BJ (cell line): ENCODE results near the gene STX7. TPM values are rescaled to one million over a fixed set of nuclear protein-coding genes. Genes with fewer than 3 reads are reported as not detected.

Experiments
- CTCF ChIA-PET: fragments of 350-600 bp; formaldehyde crosslinking; extraction: SDS; loops from one replicate; lab custom pipeline; 2021; ENCODE audit warnings: antibody characterized with exemption, inconsistent platforms; lab: Yijun Ruan, JAX
- POLR2A ChIA-PET: fragments of 300-600 bp; sonication (Branson Sonifier 250); formaldehyde crosslinking; extraction: SDS; loops from one replicate; lab custom pipeline; 2021; ENCODE audit warnings: antibody characterized with exemption; lab: Charles Lee
- DNase-seq: peaks from one replicate; pipeline ENCODE4 v3.0.0-alpha.2; 2011; ENCODE audit warnings: low read depth
- H3K27me3 ChIP-seq: 2 replicates; pipeline ENCODE4 v1.6.0; 2011; ENCODE audit warnings: low read length; ENCODE audit not compliant: control insufficient read depth, insufficient read depth
- H3K36me3 ChIP-seq: 2 replicates; pipeline ENCODE4 v1.5.1; 2011; ENCODE audit warnings: low read length; ENCODE audit not compliant: control insufficient read depth, insufficient read depth
- H3K4me3 ChIP-seq: 2 replicates; pipeline ENCODE4 v1.5.1; 2011; ENCODE audit warnings: low read depth, mild to moderate bottlenecking, control low read depth, low read length
- CTCF ChIP-seq: IDR thresholded peaks from 2 replicates; pipeline ENCODE4 v1.5.1; 2011; ENCODE audit warnings: low read depth, mild to moderate bottlenecking, control low read depth, inconsistent platforms, low read length, moderate library complexity; ENCODE audit not compliant: insufficient read depth
- polyA plus RNA-seq: library from polyadenylated mRNA; depleted of rRNA; stranded (reverse); fragments of >200 nt; gene quantifications from 2 replicates; pipeline ENCODE4 v1.2.3, GENCODE V29; 2011

Gene STX7
- polyA plus RNA-seq, 1 experiment: 31.0 TPM

DNA sequence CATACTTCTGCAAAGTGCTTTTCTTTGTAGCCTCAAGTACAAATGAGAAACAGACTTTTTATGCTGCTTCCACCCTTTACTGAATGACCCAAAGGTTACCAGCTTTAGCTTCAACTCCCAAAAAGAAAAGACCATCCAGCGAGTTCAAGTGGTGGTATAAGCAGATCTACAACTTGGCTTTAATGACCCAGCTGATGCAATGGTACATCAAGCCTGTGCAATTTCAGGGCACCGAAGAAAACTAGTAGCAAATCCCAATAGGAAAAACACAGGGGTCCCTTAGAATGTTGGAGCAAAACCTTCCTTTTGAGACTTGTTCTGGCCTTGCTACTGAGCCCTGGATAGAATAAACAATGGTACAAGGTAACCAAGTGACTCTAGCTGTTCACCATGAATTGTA lies 33.8 kb downstream of the STX7 start:
- CTCF ChIA-PET: interaction anchor here (0.6 to 10.9 kb wide), 3 partner anchors 160 to 209 kb away, joined by 3 to 159 read pairs (median 4); no protein-coding TSS in a partner anchor
- no peak for DNase-seq

GRCh38 chr6:132478674-132479073 lies 34.2 kb downstream of the STX7 start:
- POLR2A ChIA-PET: no interaction called here
- no peak for TF ChIP-seq CTCF
- CTCF ChIA-PET: interaction anchor here (0.6 to 10.9 kb wide), 3 partner anchors 160 to 209 kb away, joined by 3 to 159 read pairs (median 4); no protein-coding TSS in a partner anchor
- no peak for DNase-seq
- Histone ChIP-seq H3K27me3 (no peaks in the 10 kb centered on the region), H3K36me3 (no peaks in the 10 kb centered on the region; the same call in 1 of the 2 replicates), H3K4me3 (no peak overlapping the region)

More for the DNA sequence above, 33.8 kb downstream of the STX7 start:
- no peaks in the 10 kb centered on the region; the same call in 1 of the 2 replicates for H3K36me3 ChIP-seq
- no peak for TF ChIP-seq CTCF
- H3K27me3 ChIP-seq: no peaks in the 10 kb centered on the region
- POLR2A ChIA-PET: no interaction called here
- H3K4me3 ChIP-seq: no peak overlapping the region

- no peaks in the 10 kb centered on the region; the same call in 1 of the 2 replicates for H3K36me3 ChIP-seq
- no peak for DNase-seq
- no peaks in the 10 kb centered on the region for H3K27me3 ChIP-seq
- no peak overlapping the region for H3K4me3 ChIP-seq
- ChIA-PET CTCF (interaction anchor here (10.9 kb wide), 1 partner anchor 199 kb away, joined by 159 read pairs; no protein-coding TSS in a partner anchor), POLR2A (no interaction called here)
- TF ChIP-seq CTCF: no peak
Measured at GRCh38 chr6:132478266-132478665, 34.6 kb downstream of the STX7 start.

DNA sequence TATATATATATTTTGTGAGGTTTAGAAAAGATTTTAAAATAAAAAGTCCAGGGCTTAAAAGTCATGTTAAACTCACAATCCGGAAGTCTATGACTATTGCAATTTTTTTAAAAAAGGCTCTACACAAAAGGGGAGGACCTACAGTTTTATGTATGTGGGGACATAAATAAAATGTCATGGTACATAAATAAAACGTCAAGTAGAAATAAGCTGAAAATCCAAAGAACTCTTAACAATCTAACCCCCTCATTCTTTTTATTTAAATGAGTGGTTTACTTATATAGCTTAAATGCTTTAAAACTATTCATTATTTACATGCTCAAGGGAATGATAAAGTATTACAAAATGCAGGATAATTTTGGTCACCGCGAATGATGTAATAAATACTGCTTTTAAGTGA lies 36.2 kb downstream of the STX7 start:
- ChIA-PET CTCF (interaction anchor here (0.6 to 1.4 kb wide), 3 partner anchors 169 to 197 kb away, joined by 3 to 7 read pairs (median 4); no protein-coding TSS in a partner anchor), POLR2A (no interaction called here)
- TF ChIP-seq CTCF: no peak
- Histone ChIP-seq H3K36me3 (no peaks in the 10 kb centered on the region; the same call in 1 of the 2 replicates), H3K27me3 (no peaks in the 10 kb centered on the region), H3K4me3 (no peak overlapping the region)
- DNase-seq: no peak

DNA sequence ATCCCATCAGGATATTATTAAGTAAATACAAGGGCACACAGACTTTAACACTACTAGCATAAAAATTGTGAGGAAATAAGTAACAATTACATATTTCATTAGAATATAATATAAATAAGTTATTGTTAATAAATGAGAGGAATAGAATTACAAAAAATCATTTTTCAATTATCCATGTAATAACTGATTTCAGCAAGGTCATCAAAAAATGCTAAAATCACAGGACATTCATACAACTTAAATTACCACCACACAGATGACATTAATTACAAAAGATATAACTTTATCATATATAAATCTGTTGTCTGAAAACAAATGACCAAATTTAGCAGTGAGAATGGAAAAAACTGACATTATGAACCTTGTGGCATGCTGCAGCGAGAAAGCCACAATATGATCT lies 37.0 kb downstream of the STX7 start:
- Histone ChIP-seq H3K36me3 (no peaks in the 10 kb centered on the region; the same call in 1 of the 2 replicates), H3K27me3 (no peaks in the 10 kb centered on the region), H3K4me3 (no peak overlapping the region)
- ChIA-PET POLR2A (no interaction called here), CTCF (interaction anchor here (1.8 kb wide), 1 partner anchor 196 kb away, joined by 7 read pairs; no protein-coding TSS in a partner anchor)
- no peak for DNase-seq
- no peak for TF ChIP-seq CTCF
